Measurements from ENCODE around the gene TRRAP. TPM values are rescaled to one million over a fixed set of nuclear protein-coding genes. Genes with fewer than 3 reads are reported as not detected.

TRRAP gene
- total and polyA plus RNA-seq, 4 donors: 4.3 to 22.7 (median 10.1) TPM

- no peaks in the 10 kb centered on the region for H3K9me3 ChIP-seq (ENCODE audit: control insufficient read depth in 4 of 4, low read length in 3 of 4)
- no peak overlapping the region for H3K4me3 ChIP-seq (ENCODE audit: low read depth in 1 of 3, low read length in 3 of 3)
- no peaks in the 10 kb centered on the region for H3K27me3 ChIP-seq (ENCODE audit: control insufficient read depth in 4 of 4, insufficient read depth in 4 of 4, low read length in 3 of 4)
- peaks cover 12 to 51% (median 40%) of the 10 kb centered on the region in 4 donors for H3K36me3 ChIP-seq (ENCODE audit: control insufficient read depth in 4 of 4, insufficient read depth in 3 of 4, low read depth in 1 of 4, low read length in 3 of 4)
- peaks cover 0 to 30% (median 22%) of the 10 kb centered on the region in 4 donors for H3K4me1 ChIP-seq (ENCODE audit: control insufficient read depth in 4 of 4, insufficient read depth in 4 of 4, low read length in 3 of 4)
- 60% methylated on average over 8 of the region's 8 CpGs for WGBS
- H3K27ac ChIP-seq (ENCODE audit: low read depth in 1 of 2, low read length in 2 of 2): no peak overlapping the region
- no peak for DNase-seq (ENCODE audit: low spot score)
- TF ChIP-seq HNF4A (conservative IDR thresholded peaks at IDR 0.05) (peak; percentile 48 to 68), REST (IDR thresholded peaks at IDR 0.05) (no peak), RAD21 (IDR thresholded peaks at IDR 0.05) (no peak)
- no peak overlapping the region for H3K9ac ChIP-seq (ENCODE audit: low read depth in 1 of 2, low read length in 2 of 2)
These were observed 161.1 kb downstream of the TRRAP start for GRCh38 chr7:99039384-99039891.

- H3K4me3 ChIP-seq (ENCODE audit: low read depth in 1 of 3, low read length in 3 of 3): no peak overlapping the region
- peak overlapping the region in 1 of 2 donors; percentile 15 for H3K27ac ChIP-seq (ENCODE audit: low read depth in 1 of 2, low read length in 2 of 2)
- H3K4me1 ChIP-seq (ENCODE audit: control insufficient read depth in 4 of 4, insufficient read depth in 4 of 4, low read length in 3 of 4): peaks cover 0 to 30% (median 22%) of the 10 kb centered on the region in 4 donors
- TF ChIP-seq CTCF (IDR thresholded peaks at IDR 0.05; ENCODE audit: low read depth, low read length, missing input control) (peak; percentile 79), RAD21 (IDR thresholded peaks at IDR 0.05) (peak; percentile 95 to 96), RXRA (IDR thresholded peaks at IDR 0.05) (no peak)
- H3K27me3 ChIP-seq (ENCODE audit: control insufficient read depth in 4 of 4, insufficient read depth in 4 of 4, low read length in 3 of 4): no peaks in the 10 kb centered on the region
- peaks cover 12 to 48% (median 36%) of the 10 kb centered on the region in 4 donors for H3K36me3 ChIP-seq (ENCODE audit: control insufficient read depth in 4 of 4, insufficient read depth in 3 of 4, low read depth in 1 of 4, low read length in 3 of 4)
- no peaks in the 10 kb centered on the region for H3K9me3 ChIP-seq (ENCODE audit: control insufficient read depth in 4 of 4, low read length in 3 of 4)
- peak; percentile 78 for DNase-seq (ENCODE audit: low spot score)
- 66% methylated on average over 31 of the region's 31 CpGs for WGBS
- H3K9ac ChIP-seq (ENCODE audit: low read depth in 1 of 2, low read length in 2 of 2): no peak overlapping the region
These were observed 162.0 kb downstream of the TRRAP start for GRCh38 chr7:99040104-99040958.

GRCh38 chr7:99041526-99041925 lies 163.2 kb downstream of the TRRAP start:
- WGBS: 58% methylated on average over 11 of the region's 11 CpGs
- Histone ChIP-seq H3K27me3 (ENCODE audit: control insufficient read depth in 4 of 4, insufficient read depth in 4 of 4, low read length in 3 of 4) (no peaks in the 10 kb centered on the region), H3K4me3 (ENCODE audit: low read depth in 1 of 3, low read length in 3 of 3) (no peak overlapping the region), H3K9ac (ENCODE audit: low read depth in 1 of 2, low read length in 2 of 2) (no peak overlapping the region), H3K36me3 (ENCODE audit: control insufficient read depth in 4 of 4, insufficient read depth in 3 of 4, low read depth in 1 of 4, low read length in 3 of 4) (peaks cover 12 to 44% (median 35%) of the 10 kb centered on the region in 4 donors), H3K9me3 (ENCODE audit: control insufficient read depth in 4 of 4, low read length in 3 of 4) (no peaks in the 10 kb centered on the region), H3K27ac (ENCODE audit: low read depth in 1 of 2, low read length in 2 of 2) (no peak overlapping the region), H3K4me1 (ENCODE audit: control insufficient read depth in 4 of 4, insufficient read depth in 4 of 4, low read length in 3 of 4) (peaks cover 0 to 30% (median 22%) of the 10 kb centered on the region in 4 donors)
- peak in 1 of 2 donors; percentile 45 for TF ChIP-seq RAD21 (IDR thresholded peaks at IDR 0.05)
- TF ChIP-seq EGR1 (IDR thresholded peaks at IDR 0.05; ENCODE audit: low read depth in 2 of 2): no peak
- TF ChIP-seq HNF4A (conservative IDR thresholded peaks at IDR 0.05): peak; percentile 66 to 68
- TF ChIP-seq MAX (IDR thresholded peaks at IDR 0.05): no peak
- peak; percentile 10 for TF ChIP-seq SP1 (IDR thresholded peaks at IDR 0.05)
- no peak for TF ChIP-seq YY1 (IDR thresholded peaks at IDR 0.05)
- peak; percentile 9 for TF ChIP-seq HNF4G (IDR thresholded peaks at IDR 0.05)
- no peak for DNase-seq (ENCODE audit: low spot score)
